SK-N-SH treated with all-trans-retinoic acid at 6 μM for 48 hours (cell line): ENCODE measurements around the gene SLC17A2.

Experiments used
- CSDC2 ChIP-seq: fragments of 250-450 bp; sonication (Bioruptor Pico); IDR thresholded peaks from 2 replicates; pipeline ENCODE4 v1.5.0; 2020; ENCODE audit warnings: mild to moderate bottlenecking, moderate library complexity
- ESRRG ChIP-seq: fragments of 250-450 bp; sonication (Bioruptor Pico); IDR thresholded peaks from 2 replicates; pipeline ENCODE4 v1.6.1; 2021; ENCODE audit warnings: mild to moderate bottlenecking
- PATZ1 ChIP-seq: fragments of 250-450 bp; sonication (Bioruptor Pico); IDR thresholded peaks from 2 replicates; pipeline ENCODE4 v1.8.0; 2020; ENCODE audit warnings: mild to moderate bottlenecking, moderate library complexity, borderline replicate concordance
- RARB ChIP-seq: fragments of 250-450 bp; sonication (Bioruptor Pico); IDR thresholded peaks from 2 replicates; pipeline ENCODE4 v1.8.0; 2021; ENCODE audit warnings: mild to moderate bottlenecking, moderate library complexity
- TCF4 ChIP-seq: fragments of 250-450 bp; sonication (Bioruptor Pico); IDR thresholded peaks from 2 replicates; pipeline ENCODE4 v1.8.0; 2021; ENCODE audit warnings: mild to moderate bottlenecking, moderate library complexity, borderline replicate concordance
- TF ChIP-seq, protein P1 (sequence below): fragments of 250-450 bp; sonication (Bioruptor Pico); IDR thresholded peaks from 2 replicates; pipeline ENCODE4 v1.5.1; 2020; ENCODE audit warnings: low read depth, mild to moderate bottlenecking, moderate library complexity

DNA sequence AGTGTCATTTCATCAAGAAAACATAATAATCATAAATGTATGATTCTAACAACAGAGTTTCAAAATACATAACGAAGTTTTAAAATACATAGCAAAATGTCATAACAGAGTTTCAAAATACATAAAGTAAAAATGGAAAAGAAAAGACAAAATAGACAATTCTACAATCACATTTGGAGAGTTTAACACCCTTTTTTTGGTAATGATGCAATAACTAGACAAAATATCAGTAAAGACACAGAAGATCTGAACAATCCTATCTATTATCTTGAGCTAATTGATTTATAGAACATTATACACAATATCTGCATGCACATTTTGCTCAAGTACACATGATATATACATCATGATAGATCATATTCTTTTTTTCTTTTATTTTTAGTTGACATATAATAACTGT is 13.4 kb upstream of the SLC17A2 start:
- no peak for TF ChIP-seq ESRRG (CRISPR knock-in tag)
- TF ChIP-seq PATZ1 (CRISPR knock-in tag), result no peak
- TF ChIP-seq RARB (CRISPR knock-in tag), result no peak
- TF ChIP-seq TCF4 (CRISPR knock-in tag), result no peak
- TF ChIP-seq, protein P1, sequence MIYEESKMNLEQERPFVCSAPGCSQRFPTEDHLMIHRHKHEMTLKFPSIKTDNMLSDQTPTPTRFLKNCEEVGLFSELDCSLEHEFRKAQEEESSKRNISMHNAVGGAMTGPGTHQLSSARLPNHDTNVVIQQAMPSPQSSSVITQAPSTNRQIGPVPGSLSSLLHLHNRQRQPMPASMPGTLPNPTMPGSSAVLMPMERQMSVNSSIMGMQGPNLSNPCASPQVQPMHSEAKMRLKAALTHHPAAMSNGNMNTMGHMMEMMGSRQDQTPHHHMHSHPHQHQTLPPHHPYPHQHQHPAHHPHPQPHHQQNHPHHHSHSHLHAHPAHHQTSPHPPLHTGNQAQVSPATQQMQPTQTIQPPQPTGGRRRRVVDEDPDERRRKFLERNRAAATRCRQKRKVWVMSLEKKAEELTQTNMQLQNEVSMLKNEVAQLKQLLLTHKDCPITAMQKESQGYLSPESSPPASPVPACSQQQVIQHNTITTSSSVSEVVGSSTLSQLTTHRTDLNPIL (CRISPR knock-in tag), result no peak
- no peak for TF ChIP-seq CSDC2 (CRISPR knock-in tag)
